ENCODE measurements around the gene GRAP2.

GRAP2 gene

DNA sequence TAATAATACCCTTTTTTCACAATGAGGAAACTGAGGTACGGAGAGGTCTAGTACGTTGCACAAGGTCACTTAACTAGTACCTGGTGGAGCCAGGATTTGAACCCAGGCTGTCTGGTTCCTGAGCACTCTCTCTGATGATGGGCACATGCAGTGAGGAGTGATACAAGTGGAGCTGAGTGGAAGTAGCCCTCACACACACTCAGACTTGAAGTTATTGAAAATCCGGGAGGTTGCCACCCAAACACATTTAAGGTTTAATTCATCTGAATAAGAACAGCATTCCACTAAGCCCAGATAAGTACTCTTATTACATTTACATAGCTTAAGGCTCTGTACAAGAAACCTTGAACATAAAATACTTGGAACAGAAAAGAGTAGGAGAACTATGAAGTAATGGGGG, 4.8 kb downstream of the GRAP2 start:
- peaks cover 6% of the 10 kb centered on the region for H3K27me3 ChIP-seq (ENCODE audit: insufficient read depth, low read length)
- H3K9me3 ChIP-seq (ENCODE audit: low read length): no peaks in the 10 kb centered on the region

DNA sequence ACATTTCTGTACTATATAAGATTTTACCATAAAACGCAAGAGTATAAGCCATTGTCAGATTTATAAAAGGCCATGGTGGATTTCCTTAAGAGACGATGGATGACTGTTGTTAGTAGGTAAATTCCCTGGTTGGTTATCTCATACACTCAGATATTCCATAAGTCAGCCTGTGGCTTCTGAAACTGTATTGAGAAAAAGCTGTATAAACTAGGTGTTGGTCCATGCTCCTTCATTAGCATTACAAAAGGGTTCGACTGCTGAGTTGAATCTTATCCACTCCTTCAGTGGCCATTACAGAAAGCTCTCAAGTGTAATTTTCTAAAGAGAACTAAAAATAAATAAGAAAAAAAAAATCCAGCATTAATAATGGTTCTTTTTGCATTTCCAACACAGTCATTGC, 5.3 kb downstream of the GRAP2 start:
- no peak overlapping the region for H2AFZ ChIP-seq (ENCODE audit: low read depth, low read length)
- H3K36me3 ChIP-seq (ENCODE audit: insufficient read depth, low read length): no peaks in the 10 kb centered on the region
- peaks cover 3% of the 10 kb centered on the region for H3K27me3 ChIP-seq (ENCODE audit: insufficient read depth, low read length)

More for the DNA sequence above, 4.8 kb downstream of the GRAP2 start:
- Histone ChIP-seq H3K36me3 (ENCODE audit: insufficient read depth, low read length) (no peaks in the 10 kb centered on the region), H3K4me1 (ENCODE audit: insufficient read depth, low read length) (no peaks in the 10 kb centered on the region), H2AFZ (ENCODE audit: low read depth, low read length) (no peak overlapping the region), H3K4me3 (ENCODE audit: low read length) (no peak overlapping the region)

DNA sequence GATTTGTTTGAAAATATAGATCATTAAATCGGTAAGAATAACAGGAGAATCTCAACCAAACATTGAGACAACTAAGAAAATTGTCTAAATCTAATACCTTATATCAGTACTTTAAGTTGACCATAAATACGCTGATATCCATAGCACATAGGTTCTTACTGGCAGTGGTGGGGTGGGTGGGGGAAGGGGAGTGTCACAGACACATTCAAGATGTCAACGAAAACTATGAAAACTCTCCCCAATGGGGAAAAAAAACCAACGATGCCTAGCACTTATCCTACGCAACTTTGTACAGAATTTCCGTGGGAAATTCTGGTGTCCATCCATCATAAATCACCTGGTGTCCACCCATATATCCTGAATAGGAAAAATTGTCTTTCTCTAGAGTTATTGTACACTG, 6.2 kb downstream of the GRAP2 start:
- Histone ChIP-seq H3K9me3 (ENCODE audit: low read length) (no peaks in the 10 kb centered on the region), H3K36me3 (ENCODE audit: insufficient read depth, low read length) (no peaks in the 10 kb centered on the region), H3K4me1 (ENCODE audit: insufficient read depth, low read length) (no peaks in the 10 kb centered on the region), H3K4me3 (ENCODE audit: low read length) (no peak overlapping the region), H2AFZ (ENCODE audit: low read depth, low read length) (no peak overlapping the region), H3K27me3 (ENCODE audit: insufficient read depth, low read length) (peaks cover 3% of the 10 kb centered on the region)

More for the DNA sequence above, 5.3 kb downstream of the GRAP2 start:
- no peaks in the 10 kb centered on the region for H3K4me1 ChIP-seq (ENCODE audit: insufficient read depth, low read length)
- no peaks in the 10 kb centered on the region for H3K9me3 ChIP-seq (ENCODE audit: low read length)
- H3K4me3 ChIP-seq (ENCODE audit: low read length): no peak overlapping the region

DNA sequence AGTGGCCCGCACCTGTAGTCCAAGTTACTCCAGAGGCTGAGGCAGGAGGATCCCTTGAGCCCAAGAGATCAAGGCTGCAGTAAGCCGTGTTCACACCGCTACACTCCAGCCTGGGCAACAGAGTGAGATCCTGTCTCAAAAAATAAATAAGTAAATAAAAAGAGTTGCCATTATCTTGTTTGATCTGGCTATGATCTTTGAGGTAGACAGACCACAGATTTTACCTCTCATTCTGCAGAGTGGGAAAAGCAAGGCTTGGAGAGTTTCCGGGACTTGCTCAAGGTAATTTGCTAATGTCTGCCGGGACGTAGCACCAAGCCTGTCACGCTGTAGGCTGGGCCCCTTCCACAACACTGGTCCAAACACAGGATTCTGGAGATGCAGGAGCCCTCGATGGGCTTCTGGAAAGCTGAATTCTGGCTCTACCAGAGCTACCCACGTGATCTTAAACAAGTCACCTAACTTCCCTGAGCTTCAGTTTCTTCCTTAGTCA, 6.8 kb downstream of the GRAP2 start:
- no peaks in the 10 kb centered on the region for H3K4me1 ChIP-seq (ENCODE audit: insufficient read depth, low read length)
- H2AFZ ChIP-seq (ENCODE audit: low read depth, low read length): no peak overlapping the region
- H3K9me3 ChIP-seq (ENCODE audit: low read length): no peaks in the 10 kb centered on the region
- no peaks in the 10 kb centered on the region for H3K36me3 ChIP-seq (ENCODE audit: insufficient read depth, low read length)
- H3K4me3 ChIP-seq (ENCODE audit: low read length): no peak overlapping the region
- peaks cover 3% of the 10 kb centered on the region for H3K27me3 ChIP-seq (ENCODE audit: insufficient read depth, low read length)

DNA sequence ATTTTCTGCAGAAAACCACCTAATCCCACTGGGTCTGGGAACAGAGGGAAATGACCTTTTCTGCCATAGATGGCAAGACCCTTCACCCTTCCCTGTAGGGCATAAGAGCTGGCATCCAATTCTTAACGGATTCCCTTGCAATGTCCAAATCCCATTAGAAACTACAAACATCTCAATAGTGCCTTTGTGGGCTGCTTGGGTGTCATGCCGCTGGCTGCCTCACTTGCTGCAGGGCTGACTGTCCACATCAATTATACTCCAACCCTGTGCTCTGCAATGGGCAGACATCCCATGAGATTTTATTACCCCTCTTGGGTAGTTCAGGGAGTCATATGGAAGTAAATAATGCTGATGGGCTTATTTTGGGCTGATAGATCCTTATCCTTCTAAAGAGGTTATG, 7.3 kb downstream of the GRAP2 start:
- H3K36me3 ChIP-seq (ENCODE audit: insufficient read depth, low read length): no peaks in the 10 kb centered on the region
- no peaks in the 10 kb centered on the region for H3K9me3 ChIP-seq (ENCODE audit: low read length)
- H3K27me3 ChIP-seq (ENCODE audit: insufficient read depth, low read length): peaks cover 3% of the 10 kb centered on the region
- H3K4me3 ChIP-seq (ENCODE audit: low read length): no peak overlapping the region
- no peaks in the 10 kb centered on the region for H3K4me1 ChIP-seq (ENCODE audit: insufficient read depth, low read length)
- no peak overlapping the region for H2AFZ ChIP-seq (ENCODE audit: low read depth, low read length)

DNA sequence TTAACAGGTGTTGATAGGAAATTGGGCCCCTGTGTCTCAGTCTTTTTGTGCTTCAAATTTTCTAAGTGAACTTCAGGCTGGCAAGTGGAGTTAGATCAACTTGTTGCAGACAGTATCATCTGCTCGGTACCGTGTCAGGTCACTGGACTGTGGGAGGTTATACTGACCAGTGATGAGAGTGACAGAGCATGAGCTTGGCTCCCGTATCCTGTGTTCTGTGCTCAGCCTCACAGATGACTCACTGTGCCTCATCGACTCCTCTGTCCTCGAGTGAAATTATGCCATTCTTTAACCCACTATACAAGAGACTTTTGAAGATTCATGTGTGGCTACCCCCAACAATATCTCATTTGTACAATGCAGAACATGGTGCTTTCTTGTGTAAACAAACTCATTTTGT, 7.9 kb downstream of the GRAP2 start:
- Histone ChIP-seq H2AFZ (ENCODE audit: low read depth, low read length) (no peak overlapping the region), H3K4me1 (ENCODE audit: insufficient read depth, low read length) (no peaks in the 10 kb centered on the region), H3K27me3 (ENCODE audit: insufficient read depth, low read length) (peaks cover 3% of the 10 kb centered on the region), H3K36me3 (ENCODE audit: insufficient read depth, low read length) (no peaks in the 10 kb centered on the region), H3K9me3 (ENCODE audit: low read length) (no peaks in the 10 kb centered on the region), H3K4me3 (ENCODE audit: low read length) (no peak overlapping the region)

DNA sequence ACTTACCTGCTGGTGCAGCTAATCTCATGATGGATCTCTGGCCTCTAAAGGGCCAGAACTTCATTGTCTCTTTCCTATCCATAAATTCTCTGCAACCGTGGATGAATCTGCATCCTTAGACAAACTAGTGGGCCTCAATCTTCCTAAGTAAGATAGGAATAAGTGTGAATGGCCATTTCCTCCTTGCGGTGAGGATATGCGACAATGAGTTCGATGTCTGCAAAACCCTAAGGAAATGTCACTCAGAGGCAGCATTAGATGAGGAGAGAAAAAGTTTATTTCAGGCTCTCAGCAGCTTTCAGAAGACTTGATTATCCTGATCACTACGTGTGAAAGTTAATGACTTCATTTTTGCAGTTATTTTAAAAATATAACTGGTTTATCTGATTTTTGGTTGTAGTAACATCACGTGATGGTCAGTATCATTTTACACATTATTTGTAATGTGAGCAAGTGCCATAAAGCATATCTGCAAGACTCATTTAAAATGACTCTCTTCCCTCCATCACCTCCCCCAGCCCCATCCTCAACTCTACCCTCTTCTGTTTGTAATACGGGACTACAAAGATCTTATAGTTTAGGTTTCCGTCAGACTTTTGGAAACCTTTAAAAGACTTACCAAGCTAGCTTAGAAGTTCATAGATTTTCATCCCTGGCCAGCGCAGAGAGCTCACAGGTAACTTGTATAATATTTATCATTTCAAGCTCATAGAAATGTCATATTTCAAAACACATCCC, 10.2 kb downstream of the GRAP2 start:
- no peak overlapping the region for H3K4me3 ChIP-seq (ENCODE audit: low read length)
- H3K4me1 ChIP-seq (ENCODE audit: insufficient read depth, low read length): peaks cover 13% of the 10 kb centered on the region
- no peaks in the 10 kb centered on the region for H3K27me3 ChIP-seq (ENCODE audit: insufficient read depth, low read length)
- H2AFZ ChIP-seq (ENCODE audit: low read depth, low read length): no peak overlapping the region
- no peaks in the 10 kb centered on the region for H3K9me3 ChIP-seq (ENCODE audit: low read length)
- H3K36me3 ChIP-seq (ENCODE audit: insufficient read depth, low read length): no peaks in the 10 kb centered on the region

DNA sequence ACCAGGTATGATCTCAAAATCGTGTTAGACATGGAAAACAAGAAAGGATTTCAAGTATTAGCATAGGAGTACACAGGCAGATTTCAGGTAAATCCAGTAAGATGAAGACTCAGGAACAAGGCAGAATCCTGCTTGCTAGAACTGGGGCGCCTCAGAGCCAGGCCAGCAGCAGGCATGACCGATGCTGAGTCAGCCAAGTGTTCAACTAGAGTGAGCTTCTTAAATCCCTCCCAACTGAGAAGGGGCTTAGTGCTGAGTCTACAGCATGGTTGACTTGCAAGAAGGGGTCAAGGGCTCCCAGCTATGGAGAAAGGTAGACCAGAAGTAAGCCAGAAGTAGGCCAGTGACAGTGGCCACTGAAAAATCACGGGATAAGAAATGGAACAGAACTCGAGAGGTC, 12.4 kb downstream of the GRAP2 start:
- no peaks in the 10 kb centered on the region for H3K27me3 ChIP-seq (ENCODE audit: insufficient read depth, low read length)
- no peak overlapping the region for H3K4me3 ChIP-seq (ENCODE audit: low read length)
- no peak overlapping the region for H2AFZ ChIP-seq (ENCODE audit: low read depth, low read length)
- H3K9me3 ChIP-seq (ENCODE audit: low read length): no peaks in the 10 kb centered on the region
- no peaks in the 10 kb centered on the region for H3K36me3 ChIP-seq (ENCODE audit: insufficient read depth, low read length)
- H3K4me1 ChIP-seq (ENCODE audit: insufficient read depth, low read length): peaks cover 13% of the 10 kb centered on the region

DNA sequence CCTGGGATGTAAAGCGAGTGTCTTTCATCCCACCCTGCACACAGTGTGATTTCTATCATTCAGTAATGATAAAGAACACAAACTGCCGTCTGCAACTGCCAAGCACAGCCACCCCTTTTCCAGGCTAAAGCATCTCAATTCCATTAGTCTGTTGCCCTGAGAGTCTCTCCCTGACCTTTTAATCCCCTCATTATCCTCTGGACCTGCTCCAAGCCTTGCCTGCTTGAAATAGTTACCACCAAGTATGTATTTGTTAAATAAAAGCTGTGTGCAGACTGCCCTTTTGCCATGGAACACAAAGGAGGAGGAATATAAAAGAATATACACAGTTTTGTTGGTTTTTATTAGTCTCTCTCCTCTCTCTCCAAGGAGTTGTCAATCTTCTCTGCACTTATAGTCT, 13.0 kb downstream of the GRAP2 start:
- H2AFZ ChIP-seq (ENCODE audit: low read depth, low read length): no peak overlapping the region
- H3K9me3 ChIP-seq (ENCODE audit: low read length): no peaks in the 10 kb centered on the region
- H3K4me1 ChIP-seq (ENCODE audit: insufficient read depth, low read length): peaks cover 13% of the 10 kb centered on the region
- no peaks in the 10 kb centered on the region for H3K36me3 ChIP-seq (ENCODE audit: insufficient read depth, low read length)
- no peak overlapping the region for H3K4me3 ChIP-seq (ENCODE audit: low read length)
- H3K27me3 ChIP-seq (ENCODE audit: insufficient read depth, low read length): no peaks in the 10 kb centered on the region

DNA sequence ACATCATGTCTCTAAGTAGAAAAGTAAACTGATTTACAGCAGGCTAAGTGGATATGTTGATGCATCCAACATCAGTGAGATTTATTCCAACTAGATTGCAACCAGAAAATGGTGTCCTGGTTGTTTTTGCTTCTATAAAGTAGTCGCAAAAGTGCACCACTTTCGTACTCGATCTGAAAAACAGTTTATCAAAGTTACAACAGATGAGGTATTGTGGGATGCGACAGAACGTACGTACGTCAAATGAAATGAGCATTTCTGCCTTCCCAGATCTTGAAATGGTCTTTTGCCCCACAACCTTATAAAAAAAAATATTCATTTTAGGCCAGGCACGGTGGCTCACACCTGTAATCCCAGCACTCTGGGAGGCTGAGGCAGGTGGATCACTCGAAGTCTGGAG, 13.7 kb downstream of the GRAP2 start:
- H2AFZ ChIP-seq (ENCODE audit: low read depth, low read length): no peak overlapping the region
- no peaks in the 10 kb centered on the region for H3K9me3 ChIP-seq (ENCODE audit: low read length)
- no peaks in the 10 kb centered on the region for H3K36me3 ChIP-seq (ENCODE audit: insufficient read depth, low read length)
- H3K4me1 ChIP-seq (ENCODE audit: insufficient read depth, low read length): peaks cover 13% of the 10 kb centered on the region
- no peaks in the 10 kb centered on the region for H3K27me3 ChIP-seq (ENCODE audit: insufficient read depth, low read length)
- no peak overlapping the region for H3K4me3 ChIP-seq (ENCODE audit: low read length)

DNA sequence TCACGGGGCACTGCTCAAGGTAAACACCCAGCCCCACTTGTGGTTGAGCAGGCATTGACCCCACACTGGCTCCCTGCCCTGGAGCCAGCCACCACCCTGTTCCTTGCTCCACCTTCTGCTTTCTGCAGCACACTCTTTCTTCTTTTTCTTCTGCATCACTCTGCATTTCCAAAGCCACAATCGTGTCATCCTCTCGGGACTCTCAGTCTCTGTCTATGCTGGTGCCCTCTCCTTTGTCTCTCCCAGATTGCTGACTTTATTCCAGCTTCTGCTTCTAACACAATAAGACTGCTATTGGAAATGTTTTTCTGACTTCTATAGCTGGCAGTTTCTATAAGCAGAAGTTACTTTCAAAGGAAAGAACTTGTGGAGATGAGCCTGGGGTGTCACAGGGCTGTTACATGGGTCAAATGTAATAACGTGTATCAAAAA, 14.4 kb downstream of the GRAP2 start:
- H3K27me3 ChIP-seq (ENCODE audit: insufficient read depth, low read length): no peaks in the 10 kb centered on the region
- no peaks in the 10 kb centered on the region for H3K36me3 ChIP-seq (ENCODE audit: insufficient read depth, low read length)
- H3K4me1 ChIP-seq (ENCODE audit: insufficient read depth, low read length): peaks cover 13% of the 10 kb centered on the region
- H3K9me3 ChIP-seq (ENCODE audit: low read length): no peaks in the 10 kb centered on the region
- H3K4me3 ChIP-seq (ENCODE audit: low read length): no peak overlapping the region
- no peak overlapping the region for H2AFZ ChIP-seq (ENCODE audit: low read depth, low read length)

DNA sequence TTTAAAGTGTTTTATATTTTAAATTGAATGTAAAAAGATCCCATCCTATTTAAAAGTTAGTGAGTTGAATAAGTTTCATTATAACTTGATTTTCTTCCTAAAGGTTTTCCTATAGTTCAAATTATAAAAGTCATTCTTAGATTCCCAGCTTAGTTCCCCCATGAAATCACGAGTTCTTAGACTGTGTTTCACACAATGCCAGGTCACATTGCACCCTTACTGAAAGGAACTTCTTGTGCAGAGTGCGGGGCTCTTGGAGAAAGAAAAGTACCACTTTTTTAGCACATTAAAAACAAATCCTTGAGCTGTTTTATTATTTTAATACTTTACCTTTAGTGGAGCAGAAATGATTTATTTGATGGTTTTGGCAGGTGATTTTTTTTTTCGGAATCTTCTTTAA, 15.6 kb downstream of the GRAP2 start:
- Histone ChIP-seq H3K9me3 (ENCODE audit: low read length) (no peaks in the 10 kb centered on the region), H3K27me3 (ENCODE audit: insufficient read depth, low read length) (no peaks in the 10 kb centered on the region), H3K4me1 (ENCODE audit: insufficient read depth, low read length) (peaks cover 13% of the 10 kb centered on the region), H3K36me3 (ENCODE audit: insufficient read depth, low read length) (no peaks in the 10 kb centered on the region), H3K4me3 (ENCODE audit: low read length) (no peak overlapping the region), H2AFZ (ENCODE audit: low read depth, low read length) (no peak overlapping the region)

DNA sequence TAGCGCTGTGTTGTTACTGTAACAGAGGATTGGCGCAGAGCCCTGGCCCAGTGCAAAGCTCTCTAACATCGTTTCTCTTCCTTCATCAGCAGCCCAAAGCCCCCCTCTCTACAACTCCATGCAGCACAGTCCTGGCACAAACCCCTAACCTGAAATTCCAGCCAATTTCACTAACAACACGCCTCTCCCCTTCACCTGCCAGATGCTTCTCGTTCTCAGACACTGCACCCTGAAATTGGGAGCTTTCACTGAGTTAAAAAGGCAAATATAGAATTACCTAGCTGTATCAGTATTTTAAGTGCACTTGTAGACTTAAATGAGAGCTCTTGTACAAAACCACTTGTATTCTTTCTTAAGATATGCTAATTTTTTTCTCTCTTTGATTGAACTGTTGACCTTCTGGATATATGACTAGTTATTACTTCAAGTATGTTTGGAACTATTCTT, 16.3 kb downstream of the GRAP2 start:
- Histone ChIP-seq H3K36me3 (ENCODE audit: insufficient read depth, low read length) (no peaks in the 10 kb centered on the region), H3K4me3 (ENCODE audit: low read length) (no peak overlapping the region), H3K9me3 (ENCODE audit: low read length) (no peaks in the 10 kb centered on the region), H3K4me1 (ENCODE audit: insufficient read depth, low read length) (peaks cover 13% of the 10 kb centered on the region), H2AFZ (ENCODE audit: low read depth, low read length) (no peak overlapping the region), H3K27me3 (ENCODE audit: insufficient read depth, low read length) (no peaks in the 10 kb centered on the region)

Measured in neuron (in vitro differentiated cells).